HepG2 (cell line): ENCODE results near the gene GRHL1. TPM values are rescaled to one million over a fixed set of nuclear protein-coding genes. Genes with fewer than 3 reads are reported as not detected.
A peak's percentile ranks its signal among the peaks of the same experiment; 100 is the strongest.

Experiments
- ATAC-seq: fragments of 200-7000 bp; cut with Tn5 transposase; 3 replicates; pipeline ENCODE4 v1.9.1; 2020; ENCODE audit warnings: mild to moderate bottlenecking, moderate library complexity
- BruUV-seq: library from RNA; stranded (reverse); fragments of 400-500 nt; replicated peaks from 2 replicates; lab custom pipeline; 2021; lab: Mats Ljungman, UMichigan
- CTCF ChIA-PET: fragments of 300-600 bp; formaldehyde crosslinking; extraction: SDS; loops from one replicate; lab custom pipeline; 2021; ENCODE audit warnings: low total read pairs, inconsistent platforms, low intra/inter-chr PET ratio; lab: Yijun Ruan, JAX
- POLR2A ChIA-PET: fragments of 350-600 bp; sonication (Branson Sonifier 250); formaldehyde crosslinking; loops from one replicate; lab custom pipeline; 2020; ENCODE audit warnings: antibody characterized with exemption, inconsistent platforms; lab: Yijun Ruan, JAX
- DNase-seq: peaks from one replicate; pipeline ENCODE4 v3.0.0-alpha.2; 2015; ENCODE audit warnings: low spot score
- FAIRE-seq: peaks from 3 replicates; lab custom pipeline; 2011; peaks lifted over from hg19 to GRCh38; lab: Jason Lieb, UNC
- H2AFZ ChIP-seq: one replicate; pipeline ENCODE4 v1.6.1; 2011; ENCODE audit warnings: low read length, inconsistent platforms
- H3K27ac ChIP-seq: fragments of 300-600 bp; 3 replicates; pipeline ENCODE4 v1.8.0; 2011; ENCODE audit warnings: mixed run types, mild to moderate bottlenecking, mixed read lengths, low read length, inconsistent platforms; ENCODE audit not compliant: insufficient read depth; ENCODE audit errors: extremely low read length
- H3K27me3 ChIP-seq, 2 experiments: fragments of 200-600 bp in 1 of 2; 2 replicates in 1 of 2; 3 replicates in 1 of 2; pipeline versions ENCODE4 v1.6.0 to v1.8.0; 2011; ENCODE audit warnings: low read length in 2 of 2, mild to moderate bottlenecking in 2 of 2, moderate library complexity in 2 of 2, inconsistent platforms in 1 of 2; ENCODE audit not compliant: insufficient read depth in 2 of 2, control insufficient read depth in 1 of 2
- H3K36me3 ChIP-seq, 2 experiments: fragments of 200-600 bp in 1 of 2; replicated peaks in 1 of 2; 2 replicates in 1 of 2; 3 replicates in 1 of 2; pipeline versions ENCODE4 v1.5.1 to v1.8.0; 2011; ENCODE audit warnings: low read length in 2 of 2, inconsistent platforms in 1 of 2; ENCODE audit not compliant: insufficient read depth in 2 of 2, control insufficient read depth in 1 of 2
- H3K4me1 ChIP-seq: 2 replicates; pipeline ENCODE4 v1.5.1; 2012; ENCODE audit warnings: low read length, inconsistent platforms; ENCODE audit not compliant: insufficient read depth
- H3K4me2 ChIP-seq: 2 replicates; pipeline ENCODE4 v1.6.0; 2011; ENCODE audit warnings: low read depth, low read length, inconsistent platforms
- H3K4me3 ChIP-seq, 3 experiments: fragments of 200-600 bp in 1 of 3; sonication (generic), shearing (Covaris generic) in 1 of 3; replicated peaks in 1 of 3; 2 replicates each; pipeline ENCODE4 v1.5.1; 2011 to 2016; ENCODE audit warnings: low read length in 3 of 3, inconsistent platforms in 2 of 3, low read depth in 2 of 3, mild to moderate bottlenecking in 2 of 3, control low read depth in 1 of 3, mixed read lengths in 1 of 3; ENCODE audit not compliant: insufficient read depth in 1 of 3
- H3K79me2 ChIP-seq: one replicate; pipeline ENCODE4 v1.6.1; 2011; ENCODE audit warnings: low read length, inconsistent platforms; ENCODE audit not compliant: insufficient read depth
- H3K9ac ChIP-seq: 2 replicates; pipeline ENCODE4 v1.6.0; 2011; ENCODE audit warnings: mild to moderate bottlenecking, low read depth, low read length, inconsistent platforms; ENCODE audit not compliant: insufficient read depth
- H3K9me3 ChIP-seq: 2 replicates; pipeline ENCODE4 v1.5.1; 2012; ENCODE audit warnings: mild to moderate bottlenecking, low read length
- H4K20me1 ChIP-seq: 2 replicates; pipeline ENCODE4 v1.6.0; 2011; ENCODE audit warnings: inconsistent platforms, mild to moderate bottlenecking, low read length, moderate library complexity; ENCODE audit not compliant: insufficient read depth
- WGBS: methylation state at CpG from one replicate; pipeline ENCODE4 v1.1.6; 2017; ENCODE audit warnings: low lambda C conversion rate; 5-methylcytosine and 5-hydroxymethylcytosine counted together
- in situ Hi-C: cut with HindIII; loops from 2 replicates; pipeline ENCODE4 v1.10.0; 2017; ENCODE audit warnings: low pct_unique_long_range_greater_than_20kb; ENCODE audit not compliant: extremely low pct_ligation_motif_present
- intact Hi-C: fragments of 100-400 bp; cut with micrococcal nuclease; formaldehyde crosslinking; loops from one replicate; pipeline ENCODE4 v1.10.0; 2022; ENCODE audit not compliant: unreplicated experiment
- polyA plus RNA-seq, 8 experiments: library from polyadenylated mRNA; depleted of rRNA in 3 of 8; stranded (reverse) in 7 of 8; unstranded in 1 of 8; fragments of >200 nt; fragmentation: Illumina TruSeq in 4 of 8; extraction: Trizol in 4 of 8; gene quantifications; 2 replicates each; pipeline versions ENCODE4 v1.2.1 to v1.2.3, GENCODE V29; 2011 to 2016; ENCODE audit warnings: low read depth in 4 of 8, missing spikeins in 1 of 8, mixed read lengths in 1 of 8; ENCODE audit not compliant: insufficient read depth in 1 of 8
- total RNA-seq, 5 experiments: library from RNA; depleted of rRNA; stranded (reverse); fragments of >200 nt; fragmentation: Illumina TruSeq; extraction: Trizol; gene quantifications; 2 replicates each; pipeline ENCODE4 v1.2.3, GENCODE V29; 2016; ENCODE audit warnings: low read depth in 1 of 5
- TF ChIP-seq, protein P1 (sequence below): sonication (generic); formaldehyde crosslinking; IDR thresholded peaks from 2 replicates; pipeline ENCODE4 v1.5.1; 2020; ENCODE audit warnings: mild to moderate bottlenecking, missing genetic modification reagents, borderline replicate concordance
- TF ChIP-seq, protein P2 (sequence below): sonication (generic); formaldehyde crosslinking; IDR thresholded peaks from 2 replicates; pipeline ENCODE4 v1.4.0; 2020; ENCODE audit warnings: missing genetic modification reagents, borderline replicate concordance

GRHL1 gene
- total and polyA plus RNA-seq, 2 of the 13 experiments (the other 11 are each of a cell fraction or from before 2014, with no cell fraction given): 9.3 to 12.0 TPM

DNA sequence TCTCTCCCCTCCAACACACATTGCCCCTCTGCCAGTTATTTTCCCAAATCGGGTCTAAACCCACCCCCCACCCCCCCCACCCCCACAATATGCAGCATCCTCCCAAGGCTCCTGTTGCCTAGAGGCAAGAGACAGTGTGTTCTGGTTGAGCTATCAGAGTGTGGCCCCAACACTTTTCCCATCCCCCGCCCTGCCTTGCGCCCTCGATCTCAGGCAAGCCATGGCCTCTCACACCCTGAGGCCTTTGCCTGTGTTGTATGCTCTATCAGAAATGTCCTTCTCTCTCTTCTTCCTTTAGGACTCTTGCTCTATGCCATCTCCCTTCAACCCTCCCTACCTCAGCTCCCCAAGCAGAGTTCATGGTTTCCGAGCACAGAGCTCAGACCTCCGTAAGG lies 9.5 kb upstream of the GRHL1 start:
- peaks cover 72% of the 10 kb centered on the region for H3K4me1 ChIP-seq
- peak overlapping the region; percentile 81 for H3K4me2 ChIP-seq
- H3K27ac ChIP-seq: no peak overlapping the region
- no TSS peak for BruUV-seq
- H3K27me3 ChIP-seq: no peaks in the 10 kb centered on the region; a peak in 2 of 5 replicates
- in situ Hi-C loops (no loop called here), intact Hi-C loops (loop anchor here (5.0 kb wide), 1 partner anchor 45 kb away; no protein-coding TSS in a partner anchor)
- ChIA-PET CTCF (no interaction called here), POLR2A (interaction anchor here (1.4 kb wide), 1 partner anchor 9 kb away, joined by 4 read pairs; no protein-coding TSS in a partner anchor)
- TF ChIP-seq, protein P1, sequence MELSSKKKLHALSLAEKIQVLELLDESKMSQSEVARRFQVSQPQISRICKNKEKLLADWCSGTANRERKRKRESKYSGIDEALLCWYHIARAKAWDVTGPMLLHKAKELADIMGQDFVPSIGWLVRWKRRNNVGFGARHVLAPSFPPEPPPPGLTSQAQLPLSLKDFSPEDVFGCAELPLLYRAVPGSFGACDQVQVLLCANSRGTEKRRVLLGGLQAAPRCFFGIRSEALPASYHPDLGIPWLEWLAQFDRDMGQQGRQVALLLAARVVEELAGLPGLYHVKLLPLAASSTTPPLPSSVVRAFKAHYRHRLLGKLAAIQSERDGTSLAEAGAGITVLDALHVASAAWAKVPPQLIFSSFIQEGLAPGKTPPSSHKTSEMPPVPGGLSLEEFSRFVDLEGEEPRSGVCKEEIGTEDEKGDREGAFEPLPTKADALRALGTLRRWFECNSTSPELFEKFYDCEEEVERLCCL (CRISPR knock-in tag): no peak
- TF ChIP-seq, protein P2, sequence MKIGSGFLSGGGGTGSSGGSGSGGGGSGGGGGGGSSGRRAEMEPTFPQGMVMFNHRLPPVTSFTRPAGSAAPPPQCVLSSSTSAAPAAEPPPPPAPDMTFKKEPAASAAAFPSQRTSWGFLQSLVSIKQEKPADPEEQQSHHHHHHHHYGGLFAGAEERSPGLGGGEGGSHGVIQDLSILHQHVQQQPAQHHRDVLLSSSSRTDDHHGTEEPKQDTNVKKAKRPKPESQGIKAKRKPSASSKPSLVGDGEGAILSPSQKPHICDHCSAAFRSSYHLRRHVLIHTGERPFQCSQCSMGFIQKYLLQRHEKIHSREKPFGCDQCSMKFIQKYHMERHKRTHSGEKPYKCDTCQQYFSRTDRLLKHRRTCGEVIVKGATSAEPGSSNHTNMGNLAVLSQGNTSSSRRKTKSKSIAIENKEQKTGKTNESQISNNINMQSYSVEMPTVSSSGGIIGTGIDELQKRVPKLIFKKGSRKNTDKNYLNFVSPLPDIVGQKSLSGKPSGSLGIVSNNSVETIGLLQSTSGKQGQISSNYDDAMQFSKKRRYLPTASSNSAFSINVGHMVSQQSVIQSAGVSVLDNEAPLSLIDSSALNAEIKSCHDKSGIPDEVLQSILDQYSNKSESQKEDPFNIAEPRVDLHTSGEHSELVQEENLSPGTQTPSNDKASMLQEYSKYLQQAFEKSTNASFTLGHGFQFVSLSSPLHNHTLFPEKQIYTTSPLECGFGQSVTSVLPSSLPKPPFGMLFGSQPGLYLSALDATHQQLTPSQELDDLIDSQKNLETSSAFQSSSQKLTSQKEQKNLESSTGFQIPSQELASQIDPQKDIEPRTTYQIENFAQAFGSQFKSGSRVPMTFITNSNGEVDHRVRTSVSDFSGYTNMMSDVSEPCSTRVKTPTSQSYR (CRISPR knock-in tag): peak; percentile 76
- peak overlapping the region in 1 of 3 experiments; percentile 63; a peak in 1 of 6 replicates for H3K4me3 ChIP-seq
- no peak overlapping the region for H3K9ac ChIP-seq
- WGBS: 40% methylated on average over 6 of the region's 6 CpGs
- no peaks in the 10 kb centered on the region for H3K9me3 ChIP-seq
- DNase-seq: no peak
- H3K79me2 ChIP-seq: no peaks in the 10 kb centered on the region
- no peaks in the 10 kb centered on the region for H4K20me1 ChIP-seq
- H3K36me3 ChIP-seq: no peaks in the 10 kb centered on the region
- peak; percentile 17; the same call in 2 of the 3 replicates for ATAC-seq
- no peak for FAIRE-seq
- H2AFZ ChIP-seq: no peak overlapping the region
